MCF 10A (cell line): Measurements from ENCODE around the gene PGLYRP4. TPM values are rescaled to one million over a fixed set of nuclear protein-coding genes. Genes with fewer than 3 reads are reported as not detected.
A peak's percentile ranks its signal among the peaks of the same experiment; 100 is the strongest.

Experiments
- BruUV-seq: library from RNA; stranded (reverse); fragments of 400-500 nt; replicated peaks from 2 replicates; lab custom pipeline; 2021; lab: Mats Ljungman, UMichigan
- CTCF ChIA-PET: fragments of 300-600 bp; sonication (Branson Sonifier 250); formaldehyde crosslinking; extraction: SDS; loops from one replicate; lab custom pipeline; 2021; ENCODE audit warnings: antibody characterized with exemption, inconsistent platforms; lab: Yijun Ruan, JAX
- POLR2A ChIA-PET: fragments of 300-600, 350-650 bp; sonication (Branson Sonifier 250); formaldehyde crosslinking; extraction: SDS; loops from one replicate; lab custom pipeline; 2020; ENCODE audit warnings: antibody characterized with exemption, inconsistent platforms; lab: Yijun Ruan, JAX
- DNase-seq: peaks from one replicate; pipeline ENCODE4 v3.0.0-alpha.2; 2018; ENCODE audit not compliant: unreplicated experiment
- H3K27ac Mint-ChIP-seq: one replicate; pipeline ENCODE4 v1.8.0; 2022; ENCODE audit warnings: mild to moderate bottlenecking, low read depth, mixed read lengths; ENCODE audit not compliant: unreplicated experiment
- H3K27me3 Mint-ChIP-seq: one replicate; pipeline ENCODE4 v1.8.0; 2022; ENCODE audit warnings: mixed read lengths; ENCODE audit not compliant: insufficient read depth, unreplicated experiment
- H3K36me3 Mint-ChIP-seq: one replicate; pipeline ENCODE4 v1.8.0; 2022; ENCODE audit warnings: mild to moderate bottlenecking, moderate library complexity, mixed read lengths; ENCODE audit not compliant: insufficient read depth, unreplicated experiment
- H3K4me1 Mint-ChIP-seq: one replicate; pipeline ENCODE4 v1.8.0; 2022; ENCODE audit warnings: mixed read lengths; ENCODE audit not compliant: insufficient read depth, unreplicated experiment
- H3K4me3 Mint-ChIP-seq: one replicate; pipeline ENCODE4 v1.8.0; 2022; ENCODE audit warnings: mild to moderate bottlenecking, moderate library complexity, mixed read lengths; ENCODE audit not compliant: unreplicated experiment
- H3K9me3 Mint-ChIP-seq: one replicate; pipeline ENCODE4 v1.8.0; 2022; ENCODE audit warnings: mixed read lengths; ENCODE audit not compliant: unreplicated experiment
- CTCF ChIP-seq: fragments of 200-600 bp; IDR thresholded peaks from one replicate; pipeline ENCODE4 v1.8.0; 2022; ENCODE audit warnings: antibody characterized with exemption, mild to moderate bottlenecking; ENCODE audit not compliant: unreplicated experiment
- intact Hi-C: fragments of 100-400 bp; cut with micrococcal nuclease; formaldehyde crosslinking; loops from 2 replicates; pipeline ENCODE4 v1.14.1; 2022
- total RNA-seq: library from RNA; stranded (reverse); gene quantifications from 2 replicates; pipeline ENCODE4 v1.2.3, GENCODE V29; 2022

PGLYRP4 gene
- total RNA-seq, 1 experiment from 2014 or later, result not detected

GRCh38 chr1:153379591-153379990, 30.9 kb upstream of the PGLYRP4 start:
- POLR2A ChIA-PET, result no interaction called here
- Mint-ChIP-seq H3K27me3 (no peaks in the 10 kb centered on the region), H3K36me3 (no peaks in the 10 kb centered on the region), H3K4me3 (no peak overlapping the region), H3K27ac (no peak overlapping the region), H3K9me3 (peaks cover 21% of the 10 kb centered on the region), H3K4me1 (peaks cover 36% of the 10 kb centered on the region)
- CTCF ChIA-PET, result interaction anchor here (0.6 to 1.2 kb wide), 3 partner anchors 22 to 1373 kb away, joined by 3 to 6 read pairs (median 3); partner anchors contain the start of gene S100A9
- BruUV-seq, result no TSS peak
- TF ChIP-seq CTCF, result no peak
- intact Hi-C loops, result no loop called here
- DNase-seq, result no peak

- peak; percentile 98 for DNase-seq
- Mint-ChIP-seq H3K27me3 (no peaks in the 10 kb centered on the region), H3K4me1 (peaks cover 43% of the 10 kb centered on the region), H3K4me3 (no peak within 1 kb of the TSS), H3K9me3 (no peaks in the 10 kb centered on the region), H3K36me3 (no peaks in the 10 kb centered on the region), H3K27ac (peak within 1 kb of the TSS; percentile 28)
- CTCF ChIA-PET, result interaction anchor here (0.6 to 5.7 kb wide), 21 partner anchors 8 to 517 kb away, joined by 3 to 39 read pairs (median 3); partner anchors contain the start of gene S100A9
- no TSS peak for BruUV-seq
- no peak for TF ChIP-seq CTCF
- intact Hi-C loops, result loop anchor here (2.0 kb wide), 1 partner anchor 15 kb away; the partner anchor contains the start of gene S100A8
- POLR2A ChIA-PET, result interaction anchor here (0.8 to 4.6 kb wide), 19 partner anchors 10 to 251 kb away, joined by 3 to 60 read pairs (median 4); partner anchors contain the start of genes S100A14, S100A8 and S100A9
Measured at GRCh38 chr1:153375511-153375910, 26.9 kb upstream of the PGLYRP4 start, which contains the start of gene S100A12. TSS of gene S100A12 (minus strand) at chr1:153375621. CDS start at chr1:153374592, 1,029 bp downstream.

- peaks cover 43% of the 10 kb centered on the region for H3K4me1 Mint-ChIP-seq
- no peak overlapping the region for H3K4me3 Mint-ChIP-seq
- DNase-seq, result no peak
- BruUV-seq, result no TSS peak
- H3K36me3 Mint-ChIP-seq, result peaks cover 6% of the 10 kb centered on the region
- ChIA-PET CTCF (interaction anchor here (0.7 to 5.7 kb wide), 7 partner anchors 9 to 1474 kb away, joined by 3 to 39 read pairs (median 5); partner anchors contain the start of gene S100A9), POLR2A (interaction anchor here (1.1 to 4.6 kb wide), 3 partner anchors 11 to 20 kb away, joined by 4 to 60 read pairs (median 44); partner anchors contain the start of genes S100A8 and S100A9)
- TF ChIP-seq CTCF, result no peak
- no peak overlapping the region for H3K27ac Mint-ChIP-seq
- intact Hi-C loops, result loop anchor here (2.0 kb wide), 1 partner anchor 17 kb away; the partner anchor contains the start of gene S100A8
- H3K9me3 Mint-ChIP-seq, result no peaks in the 10 kb centered on the region
- H3K27me3 Mint-ChIP-seq, result no peaks in the 10 kb centered on the region
Measured at GRCh38 chr1:153374071-153374470, 25.4 kb upstream of the PGLYRP4 start.

GRCh38 chr1:153372571-153372970, 23.9 kb upstream of the PGLYRP4 start:
- ChIA-PET CTCF (interaction anchor here (1.1 to 5.7 kb wide), 4 partner anchors 15 to 138 kb away, joined by 3 to 39 read pairs (median 11); partner anchors contain the start of gene S100A9), POLR2A (interaction anchor here (0.7 to 1.3 kb wide), 4 partner anchors 15 to 28 kb away, joined by 3 to 4 read pairs (median 4); partner anchors contain the start of gene S100A9)
- DNase-seq, result no peak
- Mint-ChIP-seq H3K4me3 (no peak overlapping the region), H3K27ac (no peak overlapping the region), H3K9me3 (no peaks in the 10 kb centered on the region), H3K27me3 (no peaks in the 10 kb centered on the region), H3K4me1 (peaks cover 39% of the 10 kb centered on the region), H3K36me3 (peaks cover 6% of the 10 kb centered on the region)
- intact Hi-C loops, result no loop called here
- no peak for TF ChIP-seq CTCF
- BruUV-seq, result no TSS peak
